ENCODE data around the gene CACNG3. TPM values are rescaled to one million over a fixed set of nuclear protein-coding genes. Genes with fewer than 3 reads are reported as not detected.

The CACNG3 gene
- total and polyA plus RNA-seq, 2 of the 4 experiments (the other 2 are of a cell fraction), result not detected

DNA sequence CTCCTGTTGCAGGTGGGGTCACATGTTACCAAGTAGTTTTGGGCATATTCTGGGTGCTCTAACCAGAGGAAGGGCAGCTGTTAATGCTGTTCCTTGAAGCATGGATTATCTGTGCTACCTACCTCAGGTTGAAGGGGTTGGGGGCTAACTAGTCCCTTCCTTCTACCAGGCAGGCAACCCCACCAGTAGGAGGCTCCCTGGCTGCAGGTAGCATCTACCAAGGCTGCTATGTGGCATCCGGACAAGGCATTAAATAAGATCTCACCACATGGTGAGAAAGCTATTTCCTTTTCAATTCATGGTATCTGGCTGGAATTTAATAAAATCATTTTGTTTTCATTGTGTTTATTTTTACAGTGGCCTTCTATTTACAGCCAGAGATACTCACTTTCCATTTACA is 62.5 kb downstream of the CACNG3 start:
- H3K56ac ChIP-seq (ENCODE audit: extremely low read depth, insufficient read depth, low read length), result no peak overlapping the region

More for the DNA sequence above, 62.5 kb downstream of the CACNG3 start:
- no peak for DNase-seq
- Histone ChIP-seq H4K8ac (ENCODE audit: low read depth in 2 of 2, low read length in 2 of 2) (no peak overlapping the region), H3K9me1 (ENCODE audit: insufficient read depth, low read length) (no peaks in the 10 kb centered on the region), H2BK5ac (ENCODE audit: low read depth, low read length, poor library complexity, severe bottlenecking) (no peak overlapping the region), H3K79me1 (ENCODE audit: low read depth in 1 of 2, low read length in 2 of 2) (no peaks in the 10 kb centered on the region), H2AK5ac (ENCODE audit: low read depth, low read length) (no peak overlapping the region), H3K36me3 (ENCODE audit: control insufficient read depth, insufficient read depth, low read length) (no peaks in the 10 kb centered on the region), H3K4me1 (ENCODE audit: control insufficient read depth, insufficient read depth, low read length) (no peaks in the 10 kb centered on the region), H3K4ac (ENCODE audit: low read depth, low read length) (no peak overlapping the region), H4K20me1 (ENCODE audit: insufficient read depth, low read length) (no peaks in the 10 kb centered on the region), H2BK15ac (ENCODE audit: low read depth, low read length) (no peak overlapping the region), H3K18ac (ENCODE audit: low read depth, low read length) (no peak overlapping the region), H3K14ac (replicated peaks; ENCODE audit: low read depth, low read length) (no peak overlapping the region), H3K27ac (ENCODE audit: insufficient read depth, low read length) (no peak overlapping the region), H2BK20ac (ENCODE audit: low read depth, low read length) (no peak overlapping the region), H3K23ac (ENCODE audit: low read depth, low read length) (no peak overlapping the region), H3K9ac (ENCODE audit: low read depth, low read length) (no peak overlapping the region), H2AK9ac (replicated peaks; ENCODE audit: low read depth, low read length, poor library complexity) (no peak overlapping the region), H3K9me3 (ENCODE audit: control insufficient read depth, insufficient read depth, low read length) (no peaks in the 10 kb centered on the region), H4K91ac (ENCODE audit: insufficient read depth, low read depth, low read length) (no peak overlapping the region), H4K5ac (ENCODE audit: low read depth, low read length) (no peak overlapping the region), H3K4me3 (ENCODE audit: insufficient read depth, low read depth, low read length) (no peak overlapping the region), H2BK120ac (ENCODE audit: low read depth, low read length) (no peak overlapping the region), H3K27me3 (ENCODE audit: control insufficient read depth, insufficient read depth, low read length) (no peaks in the 10 kb centered on the region; the same call in 1 of the 2 replicates), H3K4me2 (ENCODE audit: low read depth, low read length) (no peak overlapping the region), H2AFZ (replicated peaks; ENCODE audit: low read length, poor library complexity) (no peak overlapping the region)
- dilution Hi-C loops (cut with HindIII; ENCODE audit: low sequenced_read_pairs, unreplicated experiment) (no loop called here), in situ Hi-C loops (cut with MboI; ENCODE audit: low sequenced_read_pairs) (no loop called here), intact Hi-C loops (cut with micrococcal nuclease) (no loop called here)
- CTCF ChIA-PET, result no interaction called here
- ATAC-seq (ENCODE audit: low read depth), result no peak
- POLR2A ChIA-PET (ENCODE audit: unreplicated experiment), result no interaction called here
- no peak for TF ChIP-seq RCOR1 (IDR thresholded peaks at IDR 0.05; ENCODE audit: insufficient replicate concordance, low read length)
- TF ChIP-seq BHLHE40 (IDR thresholded peaks at IDR 0.05; ENCODE audit: low read depth, low read length), result no peak
- TF ChIP-seq MXI1 (IDR thresholded peaks at IDR 0.05; ENCODE audit: borderline replicate concordance, low read depth, low read length), result no peak
- no peak for TF ChIP-seq NFE2L2 (IDR thresholded peaks at IDR 0.05; ENCODE audit: low read depth, low read length)
- TF ChIP-seq CHD1 (IDR thresholded peaks at IDR 0.05; ENCODE audit: low read depth, low read length), result no peak
- TF ChIP-seq POLR2A (IDR thresholded peaks at IDR 0.05; ENCODE audit: low read depth, low read length), result no peak
- no peak for TF ChIP-seq MAFK (IDR thresholded peaks at IDR 0.05; ENCODE audit: low read depth, low read length)
- TF ChIP-seq FOS (IDR thresholded peaks at IDR 0.05; ENCODE audit: low read depth, low read length), result no peak
- no peak for TF ChIP-seq CEBPB (IDR thresholded peaks at IDR 0.05; ENCODE audit: low read depth, low read length)
- TF ChIP-seq SMC3 (IDR thresholded peaks at IDR 0.05; ENCODE audit: low read depth, low read length), result no peak
- TF ChIP-seq, protein P1, sequence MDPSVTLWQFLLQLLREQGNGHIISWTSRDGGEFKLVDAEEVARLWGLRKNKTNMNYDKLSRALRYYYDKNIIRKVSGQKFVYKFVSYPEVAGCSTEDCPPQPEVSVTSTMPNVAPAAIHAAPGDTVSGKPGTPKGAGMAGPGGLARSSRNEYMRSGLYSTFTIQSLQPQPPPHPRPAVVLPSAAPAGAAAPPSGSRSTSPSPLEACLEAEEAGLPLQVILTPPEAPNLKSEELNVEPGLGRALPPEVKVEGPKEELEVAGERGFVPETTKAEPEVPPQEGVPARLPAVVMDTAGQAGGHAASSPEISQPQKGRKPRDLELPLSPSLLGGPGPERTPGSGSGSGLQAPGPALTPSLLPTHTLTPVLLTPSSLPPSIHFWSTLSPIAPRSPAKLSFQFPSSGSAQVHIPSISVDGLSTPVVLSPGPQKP (IDR thresholded peaks at IDR 0.05; ENCODE audit: borderline replicate concordance, low read depth, low read length), result no peak
- no peak for TF ChIP-seq RAD21 (IDR thresholded peaks at IDR 0.05; ENCODE audit: low read length)
- no peak for TF ChIP-seq MAZ (IDR thresholded peaks at IDR 0.05; ENCODE audit: borderline replicate concordance, low read depth, low read length)
- TF ChIP-seq, protein P2, sequence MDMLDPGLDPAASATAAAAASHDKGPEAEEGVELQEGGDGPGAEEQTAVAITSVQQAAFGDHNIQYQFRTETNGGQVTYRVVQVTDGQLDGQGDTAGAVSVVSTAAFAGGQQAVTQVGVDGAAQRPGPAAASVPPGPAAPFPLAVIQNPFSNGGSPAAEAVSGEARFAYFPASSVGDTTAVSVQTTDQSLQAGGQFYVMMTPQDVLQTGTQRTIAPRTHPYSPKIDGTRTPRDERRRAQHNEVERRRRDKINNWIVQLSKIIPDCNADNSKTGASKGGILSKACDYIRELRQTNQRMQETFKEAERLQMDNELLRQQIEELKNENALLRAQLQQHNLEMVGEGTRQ (IDR thresholded peaks at IDR 0.05; ENCODE audit: low read depth, low read length), result no peak
- WGBS, 2 experiments (ENCODE audit: extremely low coverage in 2 of 2, insufficient read length in 1 of 2), result no CpG with 5 or more reads among the region's 1 CpG
- no TSS peak for BruUV-seq (replicated peaks)
